K562 (cell line): ENCODE measurements around the gene MPZL1. TPM values are rescaled to one million over a fixed set of nuclear protein-coding genes. Genes with fewer than 3 reads are reported as not detected.
A peak's percentile ranks its signal among the peaks of the same experiment; 100 is the strongest.

Experiments used
- ATAC-seq: fragments of 200-7000 bp; cut with Tn5 transposase; 3 replicates; pipeline ENCODE4 v1.9.1; 2020; ENCODE audit warnings: moderate library complexity
- Bru-seq: library from RNA; stranded (reverse); fragments of 400-500 nt; gene quantifications from one replicate; lab custom pipeline; 2021; lab: Mats Ljungman, UMichigan
- BruChase-seq, 2 experiments: library from RNA; stranded (reverse); fragments of 400-500 nt; gene quantifications; one replicate each; lab custom pipeline; 2021; lab: Mats Ljungman, UMichigan
- BruUV-seq: library from RNA; stranded (reverse); fragments of 400-500 nt; replicated peaks from 2 replicates; lab custom pipeline; 2021; lab: Mats Ljungman, UMichigan
- CTCF ChIA-PET: fragments of 300-600 bp; formaldehyde crosslinking; extraction: SDS; loops from one replicate; lab custom pipeline; 2021; ENCODE audit warnings: low intra/inter-chr PET ratio; lab: Yijun Ruan, JAX
- POLR2A ChIA-PET: fragments of 300-600, 350-650 bp; sonication (Branson Sonifier 250); formaldehyde crosslinking; extraction: SDS; loops from one replicate; lab custom pipeline; 2021; ENCODE audit warnings: antibody characterized with exemption, inconsistent platforms; lab: Yijun Ruan, JAX
- DNase-seq, 4 experiments: peaks; one replicate each; pipeline versions ENCODE4 v3.0.0 to v3.0.0-alpha.2; 2011 to 2018; ENCODE audit warnings: low spot score in 3 of 4, mixed read lengths in 3 of 4; ENCODE audit errors: extremely low read depth in 1 of 4
- FAIRE-seq: peaks from 2 replicates; lab custom pipeline; 2011; peaks lifted over from hg19 to GRCh38; lab: Jason Lieb, UNC
- H2AFZ ChIP-seq: 2 replicates; pipeline ENCODE4 v1.6.0; 2011; ENCODE audit warnings: low read depth, low read length, control low read depth, inconsistent platforms
- H3K27ac ChIP-seq: fragments of 200-600 bp; 3 replicates; pipeline ENCODE4 v1.8.0; 2011; ENCODE audit warnings: low read depth, mild to moderate bottlenecking, control low read depth, inconsistent platforms, low read length, moderate library complexity, mixed read lengths; ENCODE audit errors: extremely low read depth
- H3K27me3 ChIP-seq, 2 experiments: fragments of 300-600 bp in 1 of 2; 2 replicates in 1 of 2; 3 replicates in 1 of 2; pipeline versions ENCODE4 v1.6.0 to v1.8.0; 2011; ENCODE audit warnings: inconsistent platforms in 2 of 2, low read length in 2 of 2, mild to moderate bottlenecking in 1 of 2, mixed read lengths in 1 of 2, moderate library complexity in 1 of 2; ENCODE audit not compliant: control insufficient read depth in 2 of 2, insufficient read depth in 2 of 2
- H3K36me3 ChIP-seq: fragments of 300-600 bp; 3 replicates; pipeline ENCODE4 v1.8.0; 2011; ENCODE audit warnings: mild to moderate bottlenecking, low read length, inconsistent platforms; ENCODE audit not compliant: control insufficient read depth, insufficient read depth
- H3K4me1 ChIP-seq, 2 experiments: fragments of 200-600 bp in 1 of 2; replicated peaks in 1 of 2; 2 replicates in 1 of 2; 3 replicates in 1 of 2; pipeline versions ENCODE4 v1.5.1 to v1.8.0; 2011; ENCODE audit warnings: inconsistent platforms in 2 of 2, low read length in 2 of 2, mild to moderate bottlenecking in 1 of 2, mixed read lengths in 1 of 2, moderate library complexity in 1 of 2; ENCODE audit not compliant: control insufficient read depth in 2 of 2, insufficient read depth in 2 of 2
- H3K4me2 ChIP-seq: 2 replicates; pipeline ENCODE4 v1.6.1; 2011; ENCODE audit warnings: low read length, control low read depth, inconsistent platforms, mixed read lengths; ENCODE audit not compliant: insufficient read depth
- H3K4me3 ChIP-seq: fragments of 200-600 bp; sonication (generic), shearing (Covaris generic); 2 replicates; pipeline ENCODE4 v1.5.1; 2016; ENCODE audit warnings: control low read depth, inconsistent platforms
- H3K79me2 ChIP-seq: fragments of 200-600 bp; 3 replicates; pipeline ENCODE4 v1.8.0; 2011; ENCODE audit warnings: low read length, inconsistent platforms; ENCODE audit not compliant: control insufficient read depth, insufficient read depth
- H3K9ac ChIP-seq, 2 experiments: 2 replicates each; pipeline versions ENCODE4 v1.6.0 to v1.6.1; 2011; ENCODE audit warnings: low read depth in 2 of 2, low read length in 2 of 2, control low read depth in 1 of 2, inconsistent platforms in 1 of 2, mild to moderate bottlenecking in 1 of 2, mixed read lengths in 1 of 2; ENCODE audit not compliant: insufficient read depth in 1 of 2
- H3K9me1 ChIP-seq: one replicate; pipeline ENCODE4 v1.6.0; 2011; ENCODE audit warnings: inconsistent platforms, mild to moderate bottlenecking, low read length, moderate library complexity; ENCODE audit not compliant: control insufficient read depth, insufficient read depth
- H3K9me3 ChIP-seq: replicated peaks from 2 replicates; pipeline ENCODE4 v1.5.1; 2011; ENCODE audit warnings: low read depth, low read length, inconsistent platforms; ENCODE audit not compliant: control insufficient read depth, insufficient read depth
- H4K20me1 ChIP-seq: replicated peaks from 2 replicates; pipeline ENCODE4 v1.6.1; 2011; ENCODE audit warnings: low read length, inconsistent platforms, mixed read lengths; ENCODE audit not compliant: control insufficient read depth, insufficient read depth
- CBX2 ChIP-seq: fragments of 200-600 bp; sonication (generic); IDR thresholded peaks from one replicate; pipeline ENCODE4 v1.6.1; 2012; ENCODE audit warnings: mild to moderate bottlenecking, low read length, inconsistent platforms; ENCODE audit not compliant: insufficient read depth, poor library complexity, severe bottlenecking
- CTCF ChIP-seq, 3 experiments: IDR thresholded peaks in 2 of 3; conservative IDR thresholded peaks in 1 of 3; 2 replicates each; pipeline ENCODE4 v1.5.1; 2011 to 2012; ENCODE audit warnings: low read length in 3 of 3, mild to moderate bottlenecking in 3 of 3, control low read depth in 2 of 3, improper control_type of control experiment in 1 of 3, inconsistent platforms in 1 of 3, low read depth in 1 of 3, mixed read lengths in 1 of 3, moderate library complexity in 1 of 3; ENCODE audit not compliant: insufficient read depth in 2 of 3
- CXXC5 ChIP-seq: fragments of 250-450 bp; sonication (Bioruptor Pico); IDR thresholded peaks from 2 replicates; pipeline ENCODE4 v1.8.0; 2022; ENCODE audit warnings: inconsistent platforms, mild to moderate bottlenecking, moderate library complexity
- DNMT1 ChIP-seq: fragments of 450-650 bp; IDR thresholded peaks from 2 replicates; pipeline ENCODE4 v1.6.1; 2016; ENCODE audit warnings: antibody characterized with exemption, mild to moderate bottlenecking
- FOXA1 ChIP-seq: fragments of 450-650 bp; IDR thresholded peaks from 2 replicates; pipeline ENCODE4 v1.6.1; 2016; ENCODE audit warnings: mild to moderate bottlenecking, borderline replicate concordance
- GATAD2B ChIP-seq: fragments of 450-650 bp; IDR thresholded peaks from 2 replicates; pipeline ENCODE4 v1.6.1; 2017; ENCODE audit warnings: mild to moderate bottlenecking, borderline replicate concordance
- L3MBTL2 ChIP-seq: fragments of 450-650 bp; IDR thresholded peaks from 2 replicates; pipeline ENCODE4 v1.6.1; 2016; ENCODE audit warnings: mild to moderate bottlenecking, moderate library complexity
- RBFOX2 ChIP-seq: fragments of 200-400 bp; formaldehyde crosslinking; IDR thresholded peaks from 2 replicates; pipeline ENCODE4 v1.6.1; 2017; ENCODE audit warnings: low read depth, mild to moderate bottlenecking, low read length, moderate library complexity
- SP2 ChIP-seq: IDR thresholded peaks from 2 replicates; pipeline ENCODE4 v1.6.1; 2011; ENCODE audit warnings: mild to moderate bottlenecking, low read depth, low read length, moderate library complexity; ENCODE audit not compliant: poor library complexity, severe bottlenecking; ENCODE audit errors: extremely low read depth
- STAG1 ChIP-seq: sonication (generic); formaldehyde crosslinking; IDR thresholded peaks from 2 replicates; pipeline ENCODE4 v1.5.0; 2020; ENCODE audit warnings: missing genetic modification reagents, borderline replicate concordance
- STAT5A ChIP-seq: IDR thresholded peaks from 2 replicates; pipeline ENCODE4 v1.6.1; 2012; ENCODE audit warnings: low read length, inconsistent platforms, borderline replicate concordance
- ZBTB7A ChIP-seq: IDR thresholded peaks from 2 replicates; pipeline ENCODE4 v1.6.1; 2011; ENCODE audit warnings: low read depth, mild to moderate bottlenecking, low read length, moderate library complexity, borderline replicate concordance; ENCODE audit not compliant: control insufficient read depth
- ZNF3 ChIP-seq: fragments of 250-450 bp; sonication (Bioruptor Pico); IDR thresholded peaks from 2 replicates; pipeline ENCODE4 v1.5.0; 2021; ENCODE audit warnings: mild to moderate bottlenecking, moderate library complexity
- ZNF445 ChIP-seq: fragments of 250-450 bp; sonication (Bioruptor Pico); IDR thresholded peaks from 2 replicates; pipeline ENCODE4 v1.4.0; 2020; ENCODE audit warnings: low read depth, mild to moderate bottlenecking, moderate library complexity
- WGBS: fragments of 100-300 bp; shearing (Covaris generic); methylation state at CpG from one replicate; pipeline ENCODE4 v1.1.6; 2016; ENCODE audit warnings: low coverage, mixed read lengths; ENCODE audit not compliant: insufficient coverage; ENCODE audit errors: missing lambda C conversion rate; 5-methylcytosine and 5-hydroxymethylcytosine counted together
- in situ Hi-C: fragments of 300-500 bp; cut with MboI; formaldehyde crosslinking; loops from 4 replicates; pipeline ENCODE4 v1.15.0; 2018; ENCODE audit warnings: inconsistent platforms, mixed read lengths
- intact Hi-C: fragments of 100-400 bp; cut with micrococcal nuclease; formaldehyde crosslinking; loops from 2 replicates; pipeline ENCODE4 v1.14.2; 2022
- long read RNA-seq, 3 experiments: library from polyadenylated mRNA in 2 of 3; library from RNA in 1 of 3; unstranded in 2 of 3; stranded (forward) in 1 of 3; transcript quantifications; one replicate each; pipeline ENCODE4 v2.0.0, GENCODE V29; 2019 to 2022
- polyA minus RNA-seq, 3 experiments: library from RNA; depleted of rRNA, polyadenylated mRNA; stranded (reverse); fragments of >200 nt; gene quantifications; 2 replicates each; pipeline ENCODE4 v1.2.3, GENCODE V29; 2011
- polyA plus RNA-seq, 8 experiments: library from polyadenylated mRNA; depleted of rRNA in 4 of 8; stranded (reverse) in 5 of 8; unstranded in 3 of 8; fragments of >200 nt; fragmentation: Nextera tagmentation in 2 of 8; fragmentation: Illumina TruSeq in 1 of 8; extraction: Ambion mirVana in 2 of 8; extraction: Trizol in 1 of 8; gene quantifications; 2 replicates each; pipeline versions ENCODE4 v1.2.1 to v1.2.3, GENCODE V29; 2011 to 2014; ENCODE audit warnings: inconsistent platforms in 1 of 8, missing spikeins in 1 of 8
- total RNA-seq, 7 experiments: library from RNA; depleted of rRNA in 6 of 7; stranded (reverse); fragments of >200 nt in 6 of 7; fragmentation: Illumina TruSeq in 2 of 7; extraction: Trizol in 2 of 7; gene quantifications; 2 replicates each; pipeline versions ENCODE4 v1.2.1 to v1.2.3, GENCODE V29; 2011 to 2021; ENCODE audit warnings: low replicate concordance in 1 of 7

The MPZL1 gene
- total RNA-seq (2011; cell fraction: chromatin; rRNA removed; ENCODE audit: low replicate concordance): 126 and 209 TPM in 2 replicates
- 109 and 121 TPM in 2 replicates for total RNA-seq (2011; cell fraction: nucleolus; rRNA removed)
- total RNA-seq (2011; cell fraction: nucleoplasm; rRNA removed): 238 and 352 TPM in 2 replicates
- 46.1 and 57.8 TPM in 2 replicates for total RNA-seq (2014; rRNA removed)
- 82.4 and 92.6 TPM in 2 replicates for total RNA-seq (2014; rRNA removed; fragmentation: Illumina TruSeq; extraction: Trizol)
- 63.2 and 66.5 TPM in 2 replicates for total RNA-seq (2015; rRNA removed; fragmentation: Illumina TruSeq; extraction: Trizol)
- total RNA-seq (2021): 65.3 and 79.5 TPM in 2 replicates
- polyA plus RNA-seq (2011; rRNA removed): 89.9 and 153 TPM in 2 replicates
- polyA plus RNA-seq (2011; cell fraction: cytosol; rRNA removed): 43.0 and 55.8 TPM in 2 replicates
- 42.9 and 57.7 TPM in 2 replicates for polyA plus RNA-seq (2011; cell fraction: nucleus; rRNA removed)
- 46.5 and 47.2 TPM in 2 replicates for polyA plus RNA-seq (2012)
- polyA plus RNA-seq (2014; fragmentation: Illumina TruSeq; extraction: Trizol): 64.6 and 75.9 TPM in 2 replicates
- polyA plus RNA-seq (2014; fragmentation: Nextera tagmentation; extraction: Ambion mirVana): 10 to 100 TPM; 14.5 to 20.5 TPM
- polyA plus RNA-seq (2014; rRNA removed): 46.5 and 46.7 TPM in 2 replicates
- polyA minus RNA-seq (2011; rRNA and poly(A)+ RNA removed): 94.6 and 129 TPM in 2 replicates
- polyA minus RNA-seq (2011; cell fraction: cytosol; rRNA and poly(A)+ RNA removed): 50.0 and 63.6 TPM in 2 replicates
- polyA minus RNA-seq (2011; cell fraction: nucleus; rRNA and poly(A)+ RNA removed): 22.6 and 35.3 TPM in 2 replicates
- Bru-seq, nascent RNA: percentile 87 among the genes with signal in this experiment
- BruChase-seq, experiment 1, labeled RNA remaining after a 2-hour chase: percentile 87 among the genes with signal in this experiment
- BruChase-seq, experiment 2, labeled RNA remaining after a 6-hour chase: percentile 91 among the genes with signal in this experiment
- long read RNA-seq, experiment 1, full-length matches to known transcripts: 232 of 329 reads
- long read RNA-seq, experiment 1, partial matches to known transcripts: 6 of 329 reads
- long read RNA-seq, experiment 1, other reads (novel, unspliced or antisense): 91 of 329 reads
- long read RNA-seq, experiment 2, full-length matches to known transcripts: 37 of 76 reads
- long read RNA-seq, experiment 2, partial matches to known transcripts: 1 of 76 reads
- long read RNA-seq, experiment 2, other reads (novel, unspliced or antisense): 38 of 76 reads
- long read RNA-seq, experiment 3, full-length matches to known transcripts: 36 of 55 reads
- long read RNA-seq, experiment 3, partial matches to known transcripts: 2 of 55 reads
- long read RNA-seq, experiment 3, other reads (novel, unspliced or antisense): 17 of 55 reads

GRCh38 chr1:167721617-167722151, at the start of gene MPZL1:
MPZL1 (plus strand) TSS chr1:167721982; CDS start chr1:167722152, 170 bp downstream.
- in situ Hi-C loops: no loop called here
- under 1% methylated on average over 52 of the region's 52 CpGs for WGBS
- TF ChIP-seq ZNF3 (no peak), RBFOX2 (peak; percentile 83), STAG1 (CRISPR knock-in tag) (no peak), SP2 (peak; percentile 92), ZBTB7A (peak; percentile 78; the same call in 1 of the 2 replicates), CXXC5 (peak; percentile 95), DNMT1 (no peak), STAT5A (no peak), ZNF445 (CRISPR knock-in tag) (no peak), FOXA1 (no peak), L3MBTL2 (peak; percentile 55), CBX2 (no peak), CTCF (IDR thresholded peaks at IDR 0.05 in 2 of 3, conservative IDR thresholded peaks at IDR 0.05 in 1 of 3; ENCODE audit: insufficient read depth in 2 of 3, low read depth in 1 of 3, low read length in 3 of 3) (no peak), GATAD2B (no peak)

More at GRCh38 chr1:167721617-167722151, at the start of gene MPZL1:
- peak within 1 kb of the TSS; percentile 78 to 94 for H3K9ac ChIP-seq
- ATAC-seq: peak; percentile 97
- H3K9me3 ChIP-seq: no peaks in the 10 kb centered on the region
- peaks cover 34 to 37% of the 10 kb centered on the region in 2 experiments; a peak in 4 of 5 replicates for H3K4me1 ChIP-seq
- H3K36me3 ChIP-seq: peaks cover 10% of the 10 kb centered on the region; the same call in 1 of the 3 replicates
- FAIRE-seq: peak; percentile 68
- POLR2A ChIA-PET: interaction anchor here (0.6 to 1.0 kb wide), 4 partner anchors 13 to 353 kb away, joined by 3 to 6 read pairs (median 4); no protein-coding TSS in a partner anchor
- peak within 1 kb of the TSS; percentile 73 for H3K4me3 ChIP-seq
- H3K27me3 ChIP-seq: no peaks in the 10 kb centered on the region
- intact Hi-C loops: loop anchor here (2.0 to 5.0 kb wide), 2 partner anchors 39 to 201 kb away; no protein-coding TSS in a partner anchor
- peaks cover 7% of the 10 kb centered on the region for H3K9me1 ChIP-seq
- DNase-seq: peak; percentile 98 to 100 (median 100)
- H4K20me1 ChIP-seq: peaks cover 10% of the 10 kb centered on the region; the same call in 1 of the 2 replicates
- CTCF ChIA-PET: interaction anchor here (0.6 kb wide), 1 partner anchor 79 kb away, joined by 3 read pairs; no protein-coding TSS in a partner anchor
- peak within 1 kb of the TSS; percentile 95 for H2AFZ ChIP-seq
- peak within 1 kb of the TSS; percentile 65 for H3K27ac ChIP-seq
- peaks cover 46% of the 10 kb centered on the region for H3K79me2 ChIP-seq
- no TSS peak for BruUV-seq
- peak within 1 kb of the TSS; percentile 86 for H3K4me2 ChIP-seq
